RWPE1 (cell line): ENCODE measurements around the gene SAMD13.
A peak's percentile ranks its signal among the peaks of the same experiment; 100 is the strongest.

ENCODE experiments used
- CTCF ChIA-PET: fragments of 350-600 bp; sonication (Branson Sonifier 250); formaldehyde crosslinking; extraction: SDS; loops from one replicate; lab custom pipeline; 2021; lab: Yijun Ruan, JAX
- POLR2A ChIA-PET: fragments of 400-600 bp; formaldehyde crosslinking; extraction: SDS; loops from one replicate; lab custom pipeline; 2020; ENCODE audit warnings: antibody characterized with exemption; ENCODE audit not compliant: low non-redundant PET; lab: Yijun Ruan, JAX
- DNase-seq: peaks from one replicate; pipeline ENCODE4 v3.0.0; 2012; ENCODE audit warnings: low spot score
- H3K27ac ChIP-seq: fragments of 450-650 bp; 2 replicates; pipeline ENCODE4 v1.5.1; 2017
- TF ChIP-seq, protein P1 (sequence below): fragments of 450-650 bp; conservative IDR thresholded peaks from 2 replicates; pipeline ENCODE4 v1.5.1; 2017; ENCODE audit warnings: low read depth, mild to moderate bottlenecking

SAMD13 gene

DNA sequence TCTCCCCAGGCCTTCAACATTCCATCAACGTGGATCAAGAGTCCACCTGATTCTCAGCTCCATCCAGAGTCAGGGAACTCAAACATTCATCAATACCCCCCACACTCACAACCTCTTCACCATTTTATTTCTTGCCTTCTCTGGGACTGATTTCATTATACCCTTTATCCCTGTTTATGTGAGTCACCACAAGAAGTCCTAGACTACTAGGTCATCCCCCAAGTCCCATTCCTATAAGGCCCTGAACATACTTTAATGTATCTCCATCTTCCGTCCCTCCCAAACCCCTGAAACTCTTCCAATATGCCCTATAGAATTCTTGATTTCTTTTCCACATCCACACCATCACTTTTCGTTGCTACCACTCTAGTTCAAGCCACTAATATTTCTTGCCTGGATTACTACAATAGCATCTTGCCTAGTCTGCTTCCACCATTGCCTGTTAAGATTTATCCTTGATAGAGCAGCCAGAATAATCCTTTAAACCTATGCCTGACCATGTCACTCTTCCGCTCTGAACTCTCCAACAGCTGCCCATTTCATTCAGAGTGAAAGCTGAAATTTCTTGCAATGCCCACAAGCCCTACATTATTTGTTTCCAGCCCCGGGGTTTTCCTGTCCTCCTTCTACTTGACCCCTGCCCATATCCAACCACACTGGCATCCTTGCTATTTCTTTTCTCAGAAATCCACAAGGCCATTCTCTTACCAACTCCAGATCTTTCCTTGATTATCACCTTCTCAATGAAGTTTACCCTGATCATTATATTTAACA lies 9.4 kb upstream of the SAMD13 start:
- TF ChIP-seq, protein P1, sequence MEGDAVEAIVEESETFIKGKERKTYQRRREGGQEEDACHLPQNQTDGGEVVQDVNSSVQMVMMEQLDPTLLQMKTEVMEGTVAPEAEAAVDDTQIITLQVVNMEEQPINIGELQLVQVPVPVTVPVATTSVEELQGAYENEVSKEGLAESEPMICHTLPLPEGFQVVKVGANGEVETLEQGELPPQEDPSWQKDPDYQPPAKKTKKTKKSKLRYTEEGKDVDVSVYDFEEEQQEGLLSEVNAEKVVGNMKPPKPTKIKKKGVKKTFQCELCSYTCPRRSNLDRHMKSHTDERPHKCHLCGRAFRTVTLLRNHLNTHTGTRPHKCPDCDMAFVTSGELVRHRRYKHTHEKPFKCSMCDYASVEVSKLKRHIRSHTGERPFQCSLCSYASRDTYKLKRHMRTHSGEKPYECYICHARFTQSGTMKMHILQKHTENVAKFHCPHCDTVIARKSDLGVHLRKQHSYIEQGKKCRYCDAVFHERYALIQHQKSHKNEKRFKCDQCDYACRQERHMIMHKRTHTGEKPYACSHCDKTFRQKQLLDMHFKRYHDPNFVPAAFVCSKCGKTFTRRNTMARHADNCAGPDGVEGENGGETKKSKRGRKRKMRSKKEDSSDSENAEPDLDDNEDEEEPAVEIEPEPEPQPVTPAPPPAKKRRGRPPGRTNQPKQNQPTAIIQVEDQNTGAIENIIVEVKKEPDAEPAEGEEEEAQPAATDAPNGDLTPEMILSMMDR = no peak
- H3K27ac ChIP-seq = no peak overlapping the region
- ChIA-PET POLR2A (no interaction called here), CTCF (interaction anchor here (0.7 kb wide), 1 partner anchor 27 kb away, joined by 3 read pairs; no protein-coding TSS in a partner anchor)
- no peak for DNase-seq

DNA sequence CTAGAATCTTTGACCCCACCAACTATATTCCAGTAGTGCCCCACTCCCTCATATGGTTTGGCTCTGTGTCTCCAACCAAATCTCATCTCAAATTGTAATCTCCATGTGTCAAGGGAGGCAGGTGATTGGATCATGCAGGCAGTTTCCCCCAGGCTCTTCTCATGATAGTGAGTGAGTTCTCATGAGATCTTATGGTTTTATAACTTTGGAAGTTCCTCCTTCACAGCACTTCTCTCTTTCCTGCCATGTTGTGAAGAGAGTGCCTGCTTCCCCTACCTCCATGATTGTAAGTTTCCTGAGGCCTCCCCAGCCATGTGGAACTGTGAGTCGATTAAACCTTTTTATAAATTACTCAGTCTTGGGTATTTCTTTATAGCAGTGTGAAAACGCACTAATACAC lies 7.7 kb upstream of the SAMD13 start:
- POLR2A ChIA-PET = no interaction called here
- TF ChIP-seq, protein P1 = no peak
- DNase-seq = no peak
- CTCF ChIA-PET = interaction anchor here (0.5 to 0.6 kb wide), 2 partner anchors 316 to 393 kb away, joined by 4 to 6 read pairs; no protein-coding TSS in a partner anchor
- no peak overlapping the region for H3K27ac ChIP-seq

DNA sequence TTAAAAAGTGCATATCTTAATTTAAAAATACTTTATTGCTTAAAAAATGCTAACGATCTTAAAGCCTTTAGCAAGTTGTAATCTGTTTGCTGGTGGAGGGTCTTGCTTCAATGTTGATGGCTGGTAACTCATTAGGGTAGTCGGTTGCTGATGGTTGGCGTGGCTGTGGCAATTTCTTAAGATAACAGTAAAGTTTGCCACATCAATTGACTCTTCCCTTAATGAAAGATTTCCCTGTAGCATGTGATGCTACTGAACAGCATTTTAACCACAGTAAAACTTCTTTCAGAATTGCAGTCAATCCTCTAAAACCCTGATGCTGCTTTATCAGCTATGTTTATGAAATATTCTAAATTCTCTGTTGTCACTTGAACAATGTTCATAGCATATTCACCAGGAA lies 6.8 kb upstream of the SAMD13 start:
- no peak for DNase-seq
- TF ChIP-seq, protein P1 = no peak
- ChIA-PET POLR2A (no interaction called here), CTCF (interaction anchor here (0.6 kb wide), 1 partner anchor 317 kb away, joined by 6 read pairs; no protein-coding TSS in a partner anchor)
- no peak overlapping the region for H3K27ac ChIP-seq

DNA sequence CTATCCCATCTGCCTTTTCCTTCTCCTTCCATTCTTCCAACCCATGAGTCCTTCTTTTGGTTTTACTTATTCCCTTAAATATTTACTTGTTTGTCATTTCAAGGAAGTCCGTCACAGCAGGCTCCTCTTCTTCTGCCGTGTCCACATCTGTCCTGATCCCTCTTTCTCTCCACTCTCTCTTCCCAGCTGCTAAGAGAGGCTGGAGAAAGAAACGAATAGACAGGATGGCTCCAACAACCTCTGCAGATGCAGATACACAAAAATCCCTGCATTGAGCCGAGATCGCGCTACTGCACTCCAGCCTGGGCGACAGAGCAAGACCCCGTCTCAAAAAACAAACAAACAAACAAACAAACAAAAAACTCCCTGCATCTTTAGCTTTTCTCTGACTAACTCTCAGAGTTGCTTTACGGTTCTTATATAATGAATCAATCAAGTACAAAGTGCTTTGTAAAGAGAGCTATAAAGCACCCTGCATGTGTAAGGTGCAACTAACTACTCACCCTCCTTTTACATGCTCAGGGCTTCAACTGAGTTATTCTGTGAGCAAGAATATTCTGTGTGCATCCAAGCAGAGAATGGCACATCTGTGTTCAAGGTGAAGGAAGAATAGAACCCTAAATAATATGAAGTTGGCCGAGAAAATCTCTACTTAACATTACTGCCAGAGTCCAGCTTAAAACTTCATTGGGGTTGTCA lies 3.8 kb upstream of the SAMD13 start:
- ChIA-PET POLR2A (no interaction called here), CTCF (interaction anchor here (0.5 kb wide), 1 partner anchor 960 kb away, joined by 3 read pairs; no protein-coding TSS in a partner anchor)
- H3K27ac ChIP-seq = no peak overlapping the region; the same call in 1 of the 2 replicates
- TF ChIP-seq, protein P1 = no peak
- no peak for DNase-seq

DNA sequence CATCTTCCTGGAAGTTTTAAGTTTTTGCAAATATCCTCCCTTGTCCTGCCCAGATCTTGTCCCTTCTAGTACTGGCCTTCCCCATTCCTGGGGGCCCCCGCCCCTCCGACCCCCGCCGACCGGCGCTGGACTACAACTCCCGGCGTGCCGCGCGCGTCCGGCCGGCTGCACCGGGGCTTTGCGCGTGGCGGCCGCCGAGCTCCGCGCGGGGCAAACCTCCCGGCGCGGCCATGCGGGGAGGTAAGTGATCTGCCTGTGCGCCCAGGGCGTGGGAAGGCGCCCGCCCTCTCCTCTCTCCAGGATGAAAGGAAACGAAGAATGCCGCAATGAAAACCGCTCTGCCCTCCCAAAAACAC lies 3.2 kb upstream of the SAMD13 start:
- peak; percentile 45 for DNase-seq
- ChIA-PET CTCF (interaction anchor here (0.5 kb wide), 1 partner anchor 960 kb away, joined by 3 read pairs; no protein-coding TSS in a partner anchor), POLR2A (no interaction called here)
- TF ChIP-seq, protein P1 = no peak
- H3K27ac ChIP-seq = peak overlapping the region; percentile 72
